ENCODE results near the gene ADAM30. TPM values are rescaled to one million over a fixed set of nuclear protein-coding genes. Genes with fewer than 3 reads are reported as not detected.
A peak's percentile ranks its signal among the peaks of the same experiment; 100 is the strongest.

The ADAM30 gene
- total and polyA plus RNA-seq, 2 of the 13 experiments (the other 11 are each of a cell fraction or from before 2014, with no cell fraction given): not detected

DNA sequence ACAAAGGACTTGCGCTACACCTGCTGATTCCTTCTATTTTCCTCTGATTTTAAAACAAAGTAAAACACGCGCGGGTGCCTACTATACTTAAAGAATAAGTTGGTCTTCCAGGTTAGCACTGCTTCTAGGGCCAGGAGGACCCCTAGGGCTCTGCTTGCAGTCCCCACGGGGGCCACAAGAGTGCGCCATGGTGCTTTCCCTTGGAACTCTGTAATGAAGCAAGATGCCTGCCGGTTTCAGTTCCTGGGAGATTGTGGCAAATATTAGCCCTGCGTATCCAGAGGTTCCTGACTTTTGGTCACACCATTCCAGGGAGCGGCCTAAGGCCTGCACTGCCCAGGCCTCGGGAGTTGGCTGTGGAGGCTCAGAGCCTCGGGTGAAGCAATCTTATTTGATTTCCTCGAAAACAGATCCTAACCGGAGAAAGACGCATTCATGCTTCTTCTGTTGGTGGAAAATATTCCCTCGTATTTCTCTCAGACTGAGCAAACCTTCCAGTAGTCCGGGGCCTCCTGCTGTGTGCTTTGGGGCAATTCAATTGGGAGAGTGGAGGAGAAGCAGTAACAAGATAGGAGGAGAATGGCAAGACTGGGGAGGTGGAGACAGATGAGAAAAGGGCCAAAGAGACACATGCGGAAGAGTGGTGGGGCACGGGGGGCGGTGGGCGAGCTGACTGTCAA is 25.3 kb downstream of the ADAM30 start:
- Histone ChIP-seq H4K20me1 (ENCODE audit: insufficient read depth, low read length) (no peaks in the 10 kb centered on the region), H3K4me3 (replicated peaks in 1 of 3; ENCODE audit: insufficient read depth in 1 of 3, low read depth in 2 of 3, low read length in 3 of 3) (peak overlapping the region; percentile 51 to 71 (median 65); a peak in 5 of 6 replicates), H3K9ac (ENCODE audit: insufficient read depth, low read depth, low read length) (peak overlapping the region; percentile 50), H3K36me3 (replicated peaks in 1 of 2; ENCODE audit: control insufficient read depth in 1 of 2, insufficient read depth in 2 of 2, low read length in 2 of 2) (no peaks in the 10 kb centered on the region), H2AFZ (ENCODE audit: low read length) (peak overlapping the region; percentile 95), H3K79me2 (ENCODE audit: insufficient read depth, low read length) (no peaks in the 10 kb centered on the region), H3K27me3 (ENCODE audit: control insufficient read depth in 1 of 2, insufficient read depth in 2 of 2, low read length in 2 of 2) (0 out of 5 replicates have a peak, but pooled peaks cover 1 to 8% of the 10 kb centered on the region in 2 experiments), H3K4me2 (ENCODE audit: low read depth, low read length) (peak overlapping the region; percentile 93), H3K4me1 (ENCODE audit: insufficient read depth, low read length) (peaks cover 8% of the 10 kb centered on the region), H3K27ac (ENCODE audit: extremely low read length, insufficient read depth, low read length) (no peak overlapping the region), H3K9me3 (ENCODE audit: low read length) (no peaks in the 10 kb centered on the region)
- in situ Hi-C loops (cut with HindIII; ENCODE audit: extremely low pct_ligation_motif_present, low pct_unique_long_range_greater_than_20kb): loop anchor here (10.0 kb wide), 1 partner anchor 94 kb away; no protein-coding TSS in a partner anchor
- ChIA-PET CTCF (ENCODE audit: low intra/inter-chr PET ratio, low total read pairs) (interaction anchor here (1.4 to 2.4 kb wide), 3 partner anchors 62 to 127 kb away, joined by 5 to 9 read pairs (median 7); no protein-coding TSS in a partner anchor), POLR2A (no interaction called here)
- DNase-seq (ENCODE audit: low spot score) (peak; percentile 62), FAIRE-seq (peak; percentile 83), ATAC-seq (peak; percentile 97)
- 24% methylated on average over 14 of the region's 20 CpGs for WGBS (ENCODE audit: low lambda C conversion rate)
- no TSS peak for BruUV-seq (replicated peaks)
- intact Hi-C loops (cut with micrococcal nuclease; ENCODE audit: unreplicated experiment): loop anchor here (1.0 to 10.0 kb wide), 4 partner anchors 62 to 274 kb away; no protein-coding TSS in a partner anchor
- no peak for TF ChIP-seq ZNF567 (CRISPR knock-in tag; IDR thresholded peaks at IDR 0.05; ENCODE audit: borderline replicate concordance)
- no peak for TF ChIP-seq HNRNPUL1 (IDR thresholded peaks at IDR 0.05; ENCODE audit: low read depth, low read length)
- no peak for TF ChIP-seq FOSL2 (CRISPR knock-in tag; IDR thresholded peaks at IDR 0.05)
- TF ChIP-seq, protein P1, sequence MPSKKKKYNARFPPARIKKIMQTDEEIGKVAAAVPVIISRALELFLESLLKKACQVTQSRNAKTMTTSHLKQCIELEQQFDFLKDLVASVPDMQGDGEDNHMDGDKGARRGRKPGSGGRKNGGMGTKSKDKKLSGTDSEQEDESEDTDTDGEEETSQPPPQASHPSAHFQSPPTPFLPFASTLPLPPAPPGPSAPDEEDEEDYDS (CRISPR knock-in tag; IDR thresholded peaks at IDR 0.05): no peak
- TF ChIP-seq ZBTB7B (CRISPR knock-in tag; IDR thresholded peaks at IDR 0.05): peak; percentile 35; the same call in 1 of the 2 replicates
- no peak for TF ChIP-seq ZFP90 (CRISPR knock-in tag; IDR thresholded peaks at IDR 0.05; ENCODE audit: borderline replicate concordance)
- no peak for TF ChIP-seq MBD4 (IDR thresholded peaks at IDR 0.05; ENCODE audit: borderline replicate concordance, low read length)
- no peak for TF ChIP-seq PITX1 (CRISPR knock-in tag; IDR thresholded peaks at IDR 0.05)
- no peak for TF ChIP-seq CREM (IDR thresholded peaks at IDR 0.05)
- TF ChIP-seq CREM (CRISPR knock-in tag; IDR thresholded peaks at IDR 0.05): no peak
- TF ChIP-seq NR2F1 (CRISPR knock-in tag; IDR thresholded peaks at IDR 0.05): no peak
- TF ChIP-seq KMT2A (CRISPR knock-in tag; IDR thresholded peaks at IDR 0.05): no peak
- TF ChIP-seq MTA3 (CRISPR knock-in tag; IDR thresholded peaks at IDR 0.05): no peak
- no peak for TF ChIP-seq MTF2 (CRISPR knock-in tag; IDR thresholded peaks at IDR 0.05; ENCODE audit: borderline replicate concordance)
- no peak for TF ChIP-seq ZBTB3 (CRISPR knock-in tag; IDR thresholded peaks at IDR 0.05; ENCODE audit: borderline replicate concordance, low read depth)
- peak; percentile 90 for TF ChIP-seq SMC3 (IDR thresholded peaks at IDR 0.05; ENCODE audit: low read length)
- no peak for TF ChIP-seq KLF12 (CRISPR knock-in tag; IDR thresholded peaks at IDR 0.05; ENCODE audit: borderline replicate concordance)
- TF ChIP-seq ZNF552 (CRISPR knock-in tag; IDR thresholded peaks at IDR 0.05; ENCODE audit: borderline replicate concordance): no peak
- no peak for TF ChIP-seq DNMT3B (CRISPR knock-in tag; conservative IDR thresholded peaks at IDR 0.05)
- peak in 1 of 2 experiments; percentile 50; a peak in 1 of 4 replicates for TF ChIP-seq HMGXB4 (CRISPR knock-in tag; IDR thresholded peaks at IDR 0.05; ENCODE audit: borderline replicate concordance in 1 of 2, low read depth in 1 of 2)
- no peak for TF ChIP-seq HMGA1 (CRISPR knock-in tag; conservative IDR thresholded peaks at IDR 0.05)
- no peak for TF ChIP-seq ZNF20 (CRISPR knock-in tag; IDR thresholded peaks at IDR 0.05)
- no peak for TF ChIP-seq REL (CRISPR knock-in tag; conservative IDR thresholded peaks at IDR 0.05)
- TF ChIP-seq, protein P2, sequence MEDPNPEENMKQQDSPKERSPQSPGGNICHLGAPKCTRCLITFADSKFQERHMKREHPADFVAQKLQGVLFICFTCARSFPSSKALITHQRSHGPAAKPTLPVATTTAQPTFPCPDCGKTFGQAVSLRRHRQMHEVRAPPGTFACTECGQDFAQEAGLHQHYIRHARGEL (CRISPR knock-in tag; IDR thresholded peaks at IDR 0.05): no peak

All from HepG2 (cell line).